Mammary epithelial cell (primary cell): ENCODE data around the gene ACTN1.

Experiments
- CTCF ChIP-seq, 2 donors: IDR thresholded peaks in 1 of 2; conservative IDR thresholded peaks in 1 of 2; 2 replicates each; pipeline ENCODE4 v1.5.1; 2011 to 2012; ENCODE audit warnings: inconsistent platforms in 2 of 2, low read length in 2 of 2, mild to moderate bottlenecking in 2 of 2, control low read depth in 1 of 2, low read depth in 1 of 2; ENCODE audit not compliant: insufficient read depth in 1 of 2; ENCODE audit errors: extremely low read depth in 1 of 2
- EZH2 ChIP-seq: IDR thresholded peaks from 2 replicates; pipeline ENCODE4 v1.6.1; 2012; ENCODE audit warnings: low read length, inconsistent platforms, borderline replicate concordance

DNA sequence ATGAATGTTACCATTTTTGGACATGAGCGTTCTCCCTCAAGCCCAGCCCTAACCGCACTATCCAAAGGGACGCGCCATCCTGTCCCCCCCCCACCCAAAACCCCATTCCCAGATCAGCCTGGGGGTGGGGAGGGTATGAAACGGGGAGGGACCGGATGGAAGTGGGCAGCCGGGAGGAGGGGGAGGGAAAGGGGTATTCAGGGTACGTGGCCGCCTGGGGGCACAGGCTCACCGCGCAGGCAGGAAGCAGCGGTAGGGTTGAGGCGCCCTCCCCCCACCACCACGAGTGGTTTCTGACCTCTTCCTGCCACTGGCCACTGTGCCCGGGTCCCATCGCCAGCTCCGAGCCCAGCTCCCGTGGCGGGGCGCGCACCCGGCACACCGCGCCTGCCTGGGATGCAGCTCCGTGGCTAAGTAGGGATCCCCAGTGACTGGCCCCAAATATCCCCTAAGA lies 1.4 kb downstream of the ACTN1 start:
- no peak for TF ChIP-seq CTCF (conservative IDR thresholded peaks at IDR 0.05 in 1 of 2, IDR thresholded peaks at IDR 0.05 in 1 of 2; ENCODE audit: extremely low read depth in 1 of 2, insufficient read depth in 1 of 2, low read depth in 1 of 2, low read length in 2 of 2)
- no peak for TF ChIP-seq EZH2
